Stomach (tissue), 4 donors: ENCODE data around the gene CSNK1G1.

ENCODE experiments used
- EP300 ChIP-seq: sonication (generic); formaldehyde crosslinking; IDR thresholded peaks from one replicate; pipeline ENCODE4 v1.6.1; 2017; ENCODE audit warnings: antibody characterized with exemption
- POLR2A ChIP-seq, 4 donors: fragments of 450-650 bp; IDR thresholded peaks; one replicate each; pipeline ENCODE4 v1.6.1; 2016; ENCODE audit warnings: antibody characterized with exemption in 4 of 4, control low read depth in 2 of 4, mild to moderate bottlenecking in 1 of 4, moderate library complexity in 1 of 4
- POLR2AphosphoS5 ChIP-seq, 3 donors: sonication (generic); formaldehyde crosslinking; IDR thresholded peaks; one replicate each; pipeline ENCODE4 v1.6.1; 2016; ENCODE audit warnings: antibody characterized with exemption in 3 of 3
- TF ChIP-seq, protein P1 (sequence below), 7 experiments: fragments of 450-650 bp in 4 of 7; fragments of 200-600 bp in 3 of 7; sonication (generic) in 3 of 7; IDR thresholded peaks; one replicate each; pipeline ENCODE4 v1.5.1; 2016 to 2019; ENCODE audit warnings: antibody characterized with exemption in 7 of 7, control low read depth in 2 of 7, mild to moderate bottlenecking in 1 of 7

DNA sequence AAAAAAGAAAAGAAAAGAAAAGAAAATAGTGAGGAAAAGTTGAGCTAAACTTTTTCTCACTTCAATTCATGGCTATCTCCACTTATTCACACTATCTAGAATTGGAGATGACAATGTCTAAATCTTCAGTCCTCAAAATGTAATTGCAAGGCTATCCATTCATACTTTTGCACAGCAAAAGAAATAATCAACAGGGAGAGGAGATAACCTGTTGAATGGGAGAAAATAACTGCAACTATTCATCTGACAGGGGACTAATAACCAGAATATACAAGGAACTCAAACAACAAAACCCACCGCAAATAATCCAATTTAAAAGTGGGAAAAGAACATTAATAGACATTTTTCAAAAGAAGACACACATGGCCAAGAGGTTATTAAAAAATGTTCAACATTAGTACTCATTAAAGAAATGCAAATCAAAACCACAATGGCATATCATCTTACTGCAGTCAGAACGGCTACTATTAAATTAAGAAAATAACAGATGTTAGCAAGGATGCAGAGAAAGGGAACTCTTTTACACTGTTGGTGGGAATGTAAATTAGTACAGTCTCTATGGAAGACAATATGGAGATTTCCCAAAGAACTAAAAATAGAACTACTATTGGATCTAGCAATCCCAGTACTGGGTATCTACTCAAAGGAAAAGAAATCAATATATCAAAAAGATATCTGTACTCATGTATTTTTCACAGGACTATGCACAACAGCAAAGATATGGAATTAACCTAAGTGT lies 119.6 kb downstream of the CSNK1G1 start:
- TF ChIP-seq, protein P1, sequence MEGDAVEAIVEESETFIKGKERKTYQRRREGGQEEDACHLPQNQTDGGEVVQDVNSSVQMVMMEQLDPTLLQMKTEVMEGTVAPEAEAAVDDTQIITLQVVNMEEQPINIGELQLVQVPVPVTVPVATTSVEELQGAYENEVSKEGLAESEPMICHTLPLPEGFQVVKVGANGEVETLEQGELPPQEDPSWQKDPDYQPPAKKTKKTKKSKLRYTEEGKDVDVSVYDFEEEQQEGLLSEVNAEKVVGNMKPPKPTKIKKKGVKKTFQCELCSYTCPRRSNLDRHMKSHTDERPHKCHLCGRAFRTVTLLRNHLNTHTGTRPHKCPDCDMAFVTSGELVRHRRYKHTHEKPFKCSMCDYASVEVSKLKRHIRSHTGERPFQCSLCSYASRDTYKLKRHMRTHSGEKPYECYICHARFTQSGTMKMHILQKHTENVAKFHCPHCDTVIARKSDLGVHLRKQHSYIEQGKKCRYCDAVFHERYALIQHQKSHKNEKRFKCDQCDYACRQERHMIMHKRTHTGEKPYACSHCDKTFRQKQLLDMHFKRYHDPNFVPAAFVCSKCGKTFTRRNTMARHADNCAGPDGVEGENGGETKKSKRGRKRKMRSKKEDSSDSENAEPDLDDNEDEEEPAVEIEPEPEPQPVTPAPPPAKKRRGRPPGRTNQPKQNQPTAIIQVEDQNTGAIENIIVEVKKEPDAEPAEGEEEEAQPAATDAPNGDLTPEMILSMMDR (IDR thresholded peaks at IDR 0.05), result no peak
- TF ChIP-seq EP300 (no peak), POLR2A (IDR thresholded peaks at IDR 0.05) (no peak), POLR2AphosphoS5 (IDR thresholded peaks at IDR 0.05) (no peak)
